ENCODE data around the gene MAF.
A peak's percentile ranks its signal among the peaks of the same experiment; 100 is the strongest.

Gene MAF

DNA sequence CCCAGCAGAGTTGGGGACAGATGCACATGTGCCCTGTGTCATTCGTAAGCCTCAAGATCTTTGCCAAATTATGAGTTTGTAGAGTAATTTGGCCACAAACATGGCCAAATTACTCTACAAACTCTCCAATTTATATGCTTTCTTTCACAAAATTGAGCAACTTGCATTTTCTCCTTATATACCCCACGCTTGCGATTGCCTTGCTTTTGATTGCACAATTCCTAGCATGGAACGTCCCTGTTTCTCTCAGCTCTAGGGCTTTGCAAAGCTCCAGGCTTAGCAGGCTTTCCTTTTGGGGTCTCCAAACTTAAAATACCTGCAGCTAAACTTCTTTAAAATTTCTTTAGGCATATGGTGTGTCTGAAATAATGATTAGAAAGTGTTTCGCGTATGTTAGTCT is 28.5 kb upstream of the MAF start:
- in situ Hi-C loops (cut with MboI; ENCODE audit: low sequenced_read_pairs, unreplicated experiment): no loop called here
- no peak for DNase-seq (ENCODE audit: low spot score)
- TF ChIP-seq CTCF (IDR thresholded peaks at IDR 0.05; ENCODE audit: borderline replicate concordance, control extremely low read depth, extremely low read depth, insufficient read depth, missing control alignments): no peak

- TF ChIP-seq CTCF (IDR thresholded peaks at IDR 0.05; ENCODE audit: borderline replicate concordance, control extremely low read depth, extremely low read depth, insufficient read depth, missing control alignments): no peak
- in situ Hi-C loops (cut with MboI; ENCODE audit: low sequenced_read_pairs, unreplicated experiment): no loop called here
- peak; percentile 15 for DNase-seq (ENCODE audit: low spot score)
Observed at GRCh38 chr16:79628501-79628975, 28.0 kb upstream of the MAF start.

DNA sequence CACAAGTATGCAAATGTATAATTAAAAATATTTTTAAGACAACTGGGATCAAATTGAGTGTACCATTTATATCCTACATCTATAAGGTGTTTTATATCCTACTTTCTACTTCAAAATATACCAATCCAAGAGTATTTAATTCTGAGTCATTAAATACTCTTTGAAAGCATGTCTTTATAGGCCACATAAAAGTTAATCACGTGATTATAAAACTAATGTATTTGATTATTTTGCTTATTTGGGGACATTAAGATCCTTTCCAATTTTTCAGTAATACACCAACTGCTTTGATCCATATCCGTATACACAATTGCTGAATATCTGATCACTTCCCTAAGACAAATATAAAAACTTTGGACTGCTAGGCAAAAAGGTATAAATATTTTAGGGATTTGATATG is 26.6 kb upstream of the MAF start:
- no peak for TF ChIP-seq CTCF (IDR thresholded peaks at IDR 0.05; ENCODE audit: borderline replicate concordance, control extremely low read depth, extremely low read depth, insufficient read depth, missing control alignments)

GRCh38 chr16:79625738-79626137 is 25.2 kb upstream of the MAF start:
- in situ Hi-C loops (cut with MboI; ENCODE audit: low sequenced_read_pairs, unreplicated experiment): no loop called here
- TF ChIP-seq CTCF (IDR thresholded peaks at IDR 0.05; ENCODE audit: borderline replicate concordance, control extremely low read depth, extremely low read depth, insufficient read depth, missing control alignments): no peak
- no peak for DNase-seq (ENCODE audit: low spot score)

More for the DNA sequence above, 26.6 kb upstream of the MAF start:
- in situ Hi-C loops (cut with MboI; ENCODE audit: low sequenced_read_pairs, unreplicated experiment): no loop called here
- DNase-seq (ENCODE audit: low spot score): no peak

DNA sequence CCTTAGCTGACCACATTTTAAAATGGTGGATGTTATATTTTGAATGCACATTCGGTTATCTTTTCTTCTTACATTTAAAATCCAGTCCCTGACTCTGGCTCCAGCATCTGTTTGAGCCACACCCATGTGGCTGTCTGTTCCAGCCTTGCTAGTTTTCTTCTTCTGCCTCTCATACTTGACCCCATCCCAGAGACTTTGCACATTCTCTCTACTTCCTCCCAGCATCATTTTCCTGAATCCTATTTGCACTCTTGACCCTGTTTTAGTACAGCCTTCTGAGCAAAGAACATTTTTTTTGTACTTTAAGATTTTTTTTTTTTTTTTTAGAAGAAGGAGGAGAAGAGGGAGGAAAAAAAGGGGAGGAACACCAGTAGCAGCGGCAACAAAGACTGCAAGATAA is 23.3 kb upstream of the MAF start:
- in situ Hi-C loops (cut with MboI; ENCODE audit: low sequenced_read_pairs, unreplicated experiment): loop anchor here (25.0 kb wide), 1 partner anchor 838 kb away; no protein-coding TSS in a partner anchor
- no peak for DNase-seq (ENCODE audit: low spot score)
- TF ChIP-seq CTCF (IDR thresholded peaks at IDR 0.05; ENCODE audit: borderline replicate concordance, control extremely low read depth, extremely low read depth, insufficient read depth, missing control alignments): no peak

GRCh38 chr16:79623062-79623461 is 22.5 kb upstream of the MAF start:
- DNase-seq (ENCODE audit: low spot score): no peak
- no peak for TF ChIP-seq CTCF (IDR thresholded peaks at IDR 0.05; ENCODE audit: borderline replicate concordance, control extremely low read depth, extremely low read depth, insufficient read depth, missing control alignments)
- in situ Hi-C loops (cut with MboI; ENCODE audit: low sequenced_read_pairs, unreplicated experiment): loop anchor here (25.0 kb wide), 1 partner anchor 839 kb away; no protein-coding TSS in a partner anchor
